Left renal pelvis (tissue), 4 donors: ENCODE results near the gene EYS. TPM values are rescaled to one million over a fixed set of nuclear protein-coding genes. Genes with fewer than 3 reads are reported as not detected.

Experiments used
- DNase-seq, 4 donors: peaks; one replicate each; pipeline ENCODE4 v3.0.0-alpha.2; 2013; ENCODE audit warnings: low read depth in 4 of 4, low spot score in 3 of 4
- polyA plus RNA-seq, 4 donors: library from polyadenylated mRNA; unstranded; fragments of 120-200 nt; gene quantifications; one replicate each; pipeline ENCODE4 v1.2.1, GENCODE V29; 2013; ENCODE audit not compliant: insufficient read length in 4 of 4

EYS gene
- polyA plus RNA-seq, 4 donors = 0.66 to 1.1 (median 0.72) TPM

DNA sequence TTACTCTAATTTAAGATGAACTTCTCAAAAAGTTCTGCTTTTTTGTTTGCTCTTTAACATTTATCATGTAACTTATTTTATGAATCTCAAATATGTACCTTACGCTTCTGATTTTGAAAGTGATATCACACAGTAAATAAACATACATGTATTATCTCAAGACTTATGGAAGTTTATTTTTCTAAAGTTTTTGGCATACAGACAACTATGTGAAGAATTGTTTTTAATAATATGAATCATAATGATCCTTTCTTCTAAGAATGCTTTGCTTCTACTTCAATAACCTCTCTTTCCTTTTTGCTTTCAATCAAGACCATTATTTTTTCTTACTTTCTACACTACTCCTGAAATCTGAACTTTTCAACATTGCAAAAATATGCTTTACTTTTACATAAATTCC is 816.4 kb downstream of the EYS start:
- DNase-seq = no peak

DNA sequence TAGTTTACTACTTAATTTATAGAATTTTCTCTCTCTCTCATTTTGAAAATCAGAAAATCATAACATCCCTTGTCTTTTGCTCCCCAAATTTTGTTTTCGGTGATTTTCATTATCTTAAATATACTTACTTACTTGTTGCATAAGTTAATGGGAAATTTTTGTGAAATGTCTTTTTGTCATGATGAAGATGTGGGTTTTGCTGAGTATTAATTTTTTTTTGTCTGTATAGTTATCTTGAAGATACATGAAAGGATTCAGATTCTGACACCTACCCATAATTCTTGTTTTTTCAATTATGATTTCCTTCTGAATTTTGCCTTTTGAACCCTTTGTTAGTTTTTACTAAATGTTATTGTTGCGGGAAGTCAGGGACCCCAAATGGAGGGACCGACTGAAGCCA is 817.9 kb downstream of the EYS start:
- DNase-seq = no peak

DNA sequence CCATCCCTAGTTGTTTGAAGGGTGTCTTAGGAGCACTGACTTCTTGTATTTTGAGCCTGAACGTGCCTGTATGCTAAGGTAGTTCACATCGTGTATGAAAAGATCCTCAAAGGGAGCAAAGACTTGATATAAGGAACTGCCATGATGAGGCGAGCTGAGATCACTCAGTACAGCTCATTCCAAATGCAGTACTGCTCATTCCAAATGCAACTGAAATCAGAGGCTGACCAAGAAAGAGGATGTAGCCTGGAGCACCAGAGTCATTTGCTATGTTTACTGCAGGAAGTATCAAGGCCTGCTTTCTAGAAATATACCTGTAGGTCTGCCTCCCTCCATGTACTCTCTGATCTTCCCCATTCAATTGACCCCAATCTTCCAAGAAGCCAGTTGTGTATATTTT is 832.2 kb downstream of the EYS start:
- DNase-seq = no peak

DNA sequence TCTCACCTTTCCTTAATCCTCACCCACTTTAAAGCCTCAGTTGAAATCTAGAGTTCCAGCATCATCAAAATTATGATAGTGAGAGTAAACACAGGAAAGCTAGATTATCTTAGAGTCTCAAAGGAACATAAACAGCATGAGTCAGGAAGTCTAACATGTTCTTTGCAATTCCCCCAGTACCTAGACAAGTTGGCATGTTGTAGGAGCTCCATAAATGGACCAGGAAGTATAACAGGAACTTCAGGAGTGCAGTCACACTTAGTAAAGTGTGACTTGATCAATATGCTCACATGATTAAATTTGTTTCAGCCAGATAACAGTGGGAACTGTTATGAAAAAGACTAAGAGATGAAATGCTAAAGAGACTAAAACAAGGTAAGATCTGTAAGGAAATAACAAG is 834.4 kb downstream of the EYS start:
- no peak for DNase-seq

DNA sequence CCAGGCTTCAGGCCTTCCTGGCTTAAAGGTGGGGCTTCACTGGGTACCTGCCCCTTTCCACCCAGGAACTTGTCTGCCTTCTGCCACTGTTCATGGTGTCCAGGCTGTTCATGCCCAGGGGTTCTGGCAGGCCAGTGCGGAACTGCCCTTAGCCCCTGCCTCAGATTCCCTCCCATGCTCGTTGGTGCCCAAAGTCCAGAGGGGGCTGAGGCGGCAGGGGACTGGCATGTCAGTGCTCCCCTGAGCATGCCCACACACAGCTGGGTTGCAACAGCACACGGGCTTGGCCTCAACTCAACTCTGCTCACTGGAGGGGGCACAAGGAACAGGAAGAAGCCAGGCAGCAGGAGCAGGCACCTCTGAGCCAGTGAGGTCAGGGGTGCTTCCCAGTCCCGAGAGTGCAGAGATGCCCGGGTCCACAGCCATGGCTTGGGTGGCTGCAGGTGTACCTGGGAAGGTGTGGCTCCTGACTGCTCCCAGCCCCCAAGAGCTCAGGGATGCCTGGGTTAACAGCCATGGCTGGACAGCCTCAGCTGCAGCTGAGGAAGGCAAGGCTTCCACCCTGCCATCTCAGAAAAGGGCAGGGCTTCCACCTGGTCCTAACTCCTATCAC is 845.9 kb downstream of the EYS start:
- DNase-seq = no peak

DNA sequence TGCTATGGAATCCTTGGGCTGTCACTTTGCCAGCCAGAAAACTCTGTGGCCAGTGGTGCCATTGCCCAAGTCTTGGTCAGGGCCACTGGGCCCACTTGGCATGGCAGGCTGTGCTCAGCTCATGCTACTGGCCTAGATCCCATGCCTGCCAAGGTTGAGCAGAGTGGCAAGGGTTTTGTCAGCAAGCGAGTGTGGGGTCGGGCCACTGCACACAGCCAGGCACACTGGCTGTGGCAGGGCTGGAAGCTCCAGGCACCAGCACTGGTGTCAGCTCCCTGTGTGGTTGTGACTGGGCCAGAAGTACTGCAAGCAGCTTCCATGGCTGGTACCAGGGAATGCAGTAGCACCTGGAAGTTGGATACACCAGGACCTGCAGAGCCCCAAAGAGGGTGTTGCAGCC is 846.8 kb downstream of the EYS start:
- DNase-seq = no peak

DNA sequence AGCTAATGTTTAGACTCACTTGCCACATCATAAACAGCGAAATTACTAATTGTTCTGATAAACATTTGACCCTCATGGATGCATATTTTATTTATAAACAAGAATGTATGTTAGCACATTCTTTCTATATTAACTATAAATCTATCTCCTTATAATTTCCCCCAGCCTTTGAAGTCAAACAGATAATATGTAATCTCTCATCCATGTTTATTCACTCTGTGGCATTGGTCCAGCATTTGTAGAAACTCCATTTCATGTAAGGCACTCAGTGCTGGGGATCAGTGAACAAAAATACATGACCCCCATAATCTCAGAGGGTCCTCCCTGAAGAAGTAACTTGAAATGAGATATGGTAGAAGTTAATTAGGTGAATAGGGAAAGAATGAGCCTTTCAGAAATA is 856.9 kb downstream of the EYS start:
- DNase-seq = no peak

DNA sequence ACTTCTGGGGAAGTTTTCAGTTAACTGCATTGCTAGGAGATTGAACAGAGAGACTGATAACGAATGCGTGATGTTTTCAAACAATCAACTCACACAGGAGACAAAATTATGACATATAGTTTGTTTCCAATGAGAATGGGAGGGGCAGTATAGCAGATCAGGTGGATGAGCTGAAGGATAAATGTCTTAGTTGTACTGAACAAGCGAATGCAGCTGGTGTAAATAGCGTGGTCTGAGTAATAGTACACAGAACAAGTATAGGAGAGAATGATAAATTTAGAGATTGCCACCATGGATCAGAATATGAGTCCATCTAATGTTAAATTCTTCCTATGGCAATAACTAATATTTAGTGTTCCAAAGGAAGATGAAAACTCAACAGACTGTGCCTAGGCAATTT is 858.6 kb downstream of the EYS start:
- no peak for DNase-seq

DNA sequence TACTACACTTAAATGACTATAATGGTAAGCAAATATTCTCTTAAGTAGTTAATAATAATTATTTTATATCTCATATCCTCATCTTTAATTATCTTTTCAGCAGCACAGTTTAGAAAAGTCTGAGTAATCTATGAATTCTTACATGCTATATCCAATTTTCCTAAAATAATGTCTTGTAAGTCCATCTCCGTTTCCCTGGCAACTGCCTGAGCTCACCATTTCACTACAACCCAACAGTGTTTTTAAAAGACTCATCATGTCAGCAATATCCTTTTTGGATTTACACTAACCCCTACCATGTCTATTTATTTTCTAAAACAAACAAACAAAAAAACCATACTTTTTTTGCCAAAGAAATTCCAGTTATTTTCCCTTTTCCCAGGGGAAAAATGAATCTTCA is 859.6 kb downstream of the EYS start:
- DNase-seq = no peak

DNA sequence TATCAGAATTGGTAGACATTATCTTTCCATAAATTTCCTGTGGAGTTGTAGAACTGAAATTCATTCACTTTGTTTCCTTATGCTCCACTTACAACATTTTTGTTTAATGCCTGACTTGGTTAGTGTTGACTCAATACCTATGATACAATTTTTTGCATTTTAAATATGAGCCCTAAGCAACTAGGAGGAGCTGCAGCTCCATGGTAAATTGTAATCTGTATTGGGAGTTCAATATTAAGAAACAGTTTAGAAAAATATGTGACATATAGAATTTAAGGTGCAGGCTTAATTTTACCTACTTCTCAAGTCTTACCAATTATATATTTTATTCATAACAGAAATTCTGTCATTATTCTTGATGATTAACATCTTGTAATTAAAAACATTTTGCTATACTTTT is 868.3 kb downstream of the EYS start:
- DNase-seq = no peak

DNA sequence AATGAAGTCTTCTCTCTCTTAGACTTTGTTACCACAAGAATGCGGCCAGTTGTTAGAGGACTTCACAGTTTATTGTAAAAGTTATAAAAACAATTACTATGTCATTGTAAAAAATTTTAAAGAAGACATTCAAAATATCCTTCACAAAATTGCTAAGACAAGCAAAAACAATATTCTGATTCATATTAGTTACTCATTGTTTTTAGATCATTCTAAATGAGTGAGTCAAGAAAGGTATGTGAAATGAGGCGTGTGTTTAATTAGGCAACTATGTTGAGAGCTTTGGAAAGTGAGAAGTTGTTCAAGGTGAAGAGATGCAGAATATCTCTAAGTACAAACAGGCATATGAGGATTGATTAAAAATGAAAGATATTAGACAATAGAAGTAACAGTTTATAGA is 875.3 kb downstream of the EYS start:
- DNase-seq = no peak

DNA sequence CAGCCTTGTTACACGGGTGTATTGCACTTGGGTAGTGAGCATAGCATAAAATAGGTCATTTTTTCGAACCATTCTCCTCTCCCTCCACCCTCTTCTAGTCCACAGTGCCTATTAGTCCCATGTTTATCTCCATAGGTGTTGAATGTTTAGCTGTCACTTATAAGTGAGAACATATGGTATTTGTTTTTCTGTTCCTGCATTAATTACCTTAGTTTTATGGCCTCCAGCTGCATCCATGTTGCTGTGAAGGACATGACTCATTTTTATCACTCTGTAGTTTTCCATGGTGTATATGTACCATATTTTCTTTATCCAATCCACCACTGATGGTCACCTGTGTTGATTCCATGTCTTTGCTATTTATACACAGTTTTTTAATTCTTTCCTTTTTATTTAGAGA is 889.5 kb downstream of the EYS start:
- no peak for DNase-seq

DNA sequence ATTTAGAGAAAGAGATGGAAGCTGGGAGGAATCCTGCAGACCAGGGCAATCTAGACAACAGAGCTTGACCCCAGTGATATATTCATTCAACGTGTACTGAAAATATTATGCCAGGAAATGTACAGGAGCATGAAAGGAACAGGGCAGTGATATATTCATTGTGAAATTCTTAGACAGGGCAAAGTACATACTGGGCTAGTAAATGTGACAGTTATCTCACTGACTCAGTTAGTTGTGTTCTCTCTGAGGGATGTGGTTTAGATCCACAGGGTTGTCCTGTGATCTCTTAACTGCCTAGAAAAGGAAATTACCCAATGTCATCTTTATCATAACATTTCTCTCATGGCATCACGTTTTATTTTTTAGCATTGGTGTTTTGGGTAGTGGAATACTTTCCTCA is 891.3 kb downstream of the EYS start:
- no peak for DNase-seq

DNA sequence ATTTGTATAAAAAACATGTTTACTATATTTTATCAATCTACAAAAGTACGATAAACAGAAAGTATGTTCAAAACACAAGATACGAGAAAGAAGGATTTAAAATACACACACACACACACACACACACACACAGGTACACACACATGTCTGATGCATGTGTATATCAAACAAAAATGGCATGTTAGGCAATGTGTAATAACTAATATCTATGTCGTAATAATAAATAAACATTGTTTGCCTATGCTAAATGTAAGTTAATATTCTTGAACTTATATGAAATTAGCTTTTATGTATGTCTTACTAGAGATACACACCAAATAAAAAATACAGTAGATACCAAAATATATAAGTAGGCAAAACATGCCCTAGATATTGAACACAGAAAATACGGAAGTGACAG is 894.9 kb downstream of the EYS start:
- no peak for DNase-seq

DNA sequence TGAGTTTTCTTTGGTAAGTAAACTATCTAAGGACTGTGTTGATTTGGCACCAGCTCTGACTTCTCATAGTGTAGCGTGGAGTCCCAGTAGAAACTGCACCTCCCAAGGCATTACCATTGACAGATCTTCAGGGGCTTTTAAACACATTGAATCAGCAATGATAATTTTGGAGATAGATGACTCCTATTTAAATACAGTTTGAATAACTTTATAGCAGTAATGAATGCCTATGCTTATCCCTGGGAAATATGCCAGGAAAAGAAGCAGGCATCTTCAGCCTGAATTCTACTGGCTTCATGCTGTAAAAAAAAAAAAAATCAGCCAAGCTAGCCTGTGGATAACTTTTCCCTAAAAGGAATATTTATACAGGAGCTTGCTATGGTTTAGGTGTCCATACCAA is 895.9 kb downstream of the EYS start:
- no peak for DNase-seq

DNA sequence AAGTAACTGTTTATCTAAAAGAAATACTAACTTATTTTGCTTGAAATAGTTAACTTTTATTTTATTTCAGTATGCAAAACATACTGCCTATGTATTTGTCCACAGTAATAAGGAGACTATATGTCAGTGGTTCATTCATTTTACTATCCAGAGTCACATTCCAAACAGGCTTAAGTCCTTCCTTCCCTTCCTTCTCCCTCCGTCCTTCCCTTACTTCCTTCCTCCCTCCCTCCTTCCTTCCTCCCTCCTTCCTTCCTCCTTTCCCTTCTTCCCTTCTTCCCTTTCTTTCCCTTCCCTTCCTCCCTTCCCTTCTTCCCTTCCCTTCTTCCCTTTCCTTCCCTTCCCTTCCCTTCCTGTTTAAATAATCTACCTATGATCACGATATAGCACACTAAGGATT is 899.2 kb downstream of the EYS start:
- DNase-seq = no peak

DNA sequence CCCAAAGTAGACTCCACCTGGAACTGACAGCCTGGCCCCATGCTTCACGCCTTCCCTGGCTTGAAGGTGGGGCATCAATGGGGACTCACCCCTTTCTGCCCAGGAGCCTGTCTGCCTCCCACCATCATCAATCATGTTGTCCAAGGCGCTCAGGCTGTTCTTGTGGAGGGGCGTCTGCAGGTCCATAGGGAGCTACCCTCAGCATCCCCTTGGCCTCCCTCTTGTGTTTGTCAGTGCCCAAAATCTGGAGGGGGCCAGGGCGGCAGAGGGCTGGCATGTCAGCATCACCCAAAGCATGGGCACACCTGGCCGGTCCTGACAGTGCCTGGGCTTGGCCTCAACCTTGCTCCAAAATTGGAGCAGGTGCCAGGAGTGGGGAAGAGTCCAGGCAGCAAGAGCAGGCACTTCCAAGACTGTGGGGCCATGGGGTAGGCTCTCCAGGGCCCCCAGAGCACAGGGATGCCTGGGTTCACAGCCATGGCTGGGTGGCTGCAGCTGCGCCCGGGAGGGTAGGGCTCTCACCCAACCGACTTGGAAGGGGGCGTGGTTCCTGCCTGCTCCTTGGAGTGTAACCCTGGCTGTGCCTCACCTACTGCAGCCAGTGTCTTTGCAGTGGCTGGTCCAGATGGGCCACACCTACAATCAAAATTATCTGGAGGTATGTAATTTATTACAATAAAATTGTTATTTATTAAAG is 903.4 kb downstream of the EYS start:
- DNase-seq = no peak

DNA sequence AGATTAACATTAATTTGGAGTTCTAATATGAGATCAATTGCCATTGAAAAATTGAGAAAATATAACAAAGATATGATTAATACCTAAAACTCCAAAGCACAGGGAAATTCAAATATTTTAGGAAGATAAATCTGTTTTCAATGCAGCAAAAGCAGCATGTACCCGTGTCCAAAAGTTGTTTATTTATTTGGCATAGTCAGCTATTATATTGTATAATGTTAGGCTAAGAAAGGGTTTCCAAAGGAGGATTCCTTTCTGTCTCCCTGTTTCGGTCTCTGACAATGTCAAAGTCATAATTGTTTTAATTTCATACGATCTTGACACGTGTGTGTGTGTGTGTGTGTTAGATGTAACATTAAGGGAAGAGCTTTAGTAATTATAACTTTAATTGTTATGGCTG is 914.5 kb downstream of the EYS start:
- no peak for DNase-seq

DNA sequence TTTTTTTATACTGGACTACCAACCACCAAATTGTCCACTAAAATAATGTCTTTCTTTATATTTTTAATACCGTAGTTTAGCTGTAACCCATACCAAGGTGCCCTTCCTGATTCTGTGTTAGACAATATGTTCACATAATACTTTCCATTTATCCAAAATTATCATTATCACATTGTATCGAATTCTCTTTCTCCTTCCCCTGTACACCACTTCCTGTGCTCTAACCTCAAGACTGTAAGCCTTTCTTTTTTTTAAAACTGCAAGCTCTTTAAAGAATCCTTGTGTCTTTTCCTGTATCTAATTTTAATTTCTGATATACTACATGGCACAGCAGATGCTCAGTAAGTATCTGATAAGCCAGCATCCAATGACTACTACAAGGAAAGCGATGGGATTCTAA is 917.5 kb downstream of the EYS start:
- DNase-seq = no peak

DNA sequence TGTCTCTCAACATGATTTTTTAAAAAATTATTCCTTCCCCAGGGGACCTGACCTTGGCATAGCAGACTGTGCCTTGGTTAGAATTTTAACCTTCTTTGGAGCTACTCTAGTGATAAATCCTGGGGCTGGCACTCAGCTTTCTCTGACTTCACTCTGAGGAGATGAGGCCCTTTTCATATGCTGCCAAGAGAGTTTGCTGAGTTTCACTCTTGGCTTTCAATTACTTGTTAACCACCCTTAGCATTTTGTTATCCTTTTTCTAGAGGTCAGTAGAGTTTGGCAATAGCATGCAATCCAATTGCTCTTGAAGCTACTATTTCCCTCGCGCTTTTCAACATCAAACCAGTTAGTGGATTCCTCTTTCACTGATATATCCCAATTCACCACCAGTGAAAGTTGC is 920.3 kb downstream of the EYS start:
- no peak for DNase-seq

DNA sequence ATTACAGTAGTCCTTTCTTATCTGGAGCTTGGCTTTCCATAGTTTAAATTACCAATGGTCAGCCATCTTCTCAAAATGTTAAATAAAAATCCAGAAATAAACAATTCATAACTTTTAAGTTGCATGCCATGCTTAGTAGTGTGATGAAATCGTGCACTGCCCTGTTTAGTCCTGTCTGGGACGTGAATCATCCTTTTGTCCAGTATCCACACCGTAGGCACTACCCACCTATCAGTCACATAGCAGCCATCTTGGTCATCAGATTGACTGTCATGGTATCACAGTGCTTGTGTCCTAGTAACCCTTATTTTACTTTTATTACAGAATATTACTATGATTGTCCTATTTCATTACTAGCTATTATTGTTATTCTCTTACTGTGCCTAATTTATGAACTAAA is 924.1 kb downstream of the EYS start:
- no peak for DNase-seq

DNA sequence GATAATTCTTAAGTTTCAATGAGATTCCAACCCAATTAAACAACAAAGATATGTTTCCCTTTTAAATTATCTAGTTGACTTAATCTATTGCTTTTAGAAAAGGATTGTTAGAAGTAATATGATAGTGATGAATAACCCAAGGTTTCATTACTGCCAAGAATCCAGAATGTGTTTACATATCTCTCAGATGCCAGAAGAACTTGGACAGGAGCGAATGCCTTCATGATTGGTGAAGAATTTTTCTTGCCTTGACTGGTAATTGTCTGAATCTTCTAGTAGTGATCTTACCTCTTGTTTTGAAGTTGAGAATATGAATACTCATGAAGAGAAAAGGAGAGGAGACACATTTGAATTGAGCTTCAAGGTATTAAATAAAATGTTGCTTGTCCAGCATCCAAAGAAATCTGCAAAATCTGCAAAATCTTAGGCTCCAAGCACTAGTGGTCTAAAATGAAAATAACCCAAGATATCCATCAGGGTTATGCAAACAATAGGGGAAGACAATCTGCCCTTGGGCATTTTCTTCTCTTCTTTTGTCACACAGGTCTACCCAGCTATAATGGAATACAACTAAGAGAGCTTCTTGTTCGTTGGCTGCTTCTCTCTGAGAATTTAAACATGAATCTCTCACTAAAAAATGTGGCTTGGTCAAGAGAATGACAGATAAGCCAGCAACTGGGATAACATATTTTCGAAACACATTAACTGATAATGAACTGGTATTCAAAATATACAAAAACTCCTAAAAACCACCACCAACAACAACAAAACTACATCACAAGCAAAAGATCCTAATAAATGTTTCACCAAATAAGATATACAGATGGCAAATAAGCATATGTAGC is 928.9 kb downstream of the EYS start:
- no peak for DNase-seq
